ENCODE results near the gene CDH4.

The CDH4 gene

DNA sequence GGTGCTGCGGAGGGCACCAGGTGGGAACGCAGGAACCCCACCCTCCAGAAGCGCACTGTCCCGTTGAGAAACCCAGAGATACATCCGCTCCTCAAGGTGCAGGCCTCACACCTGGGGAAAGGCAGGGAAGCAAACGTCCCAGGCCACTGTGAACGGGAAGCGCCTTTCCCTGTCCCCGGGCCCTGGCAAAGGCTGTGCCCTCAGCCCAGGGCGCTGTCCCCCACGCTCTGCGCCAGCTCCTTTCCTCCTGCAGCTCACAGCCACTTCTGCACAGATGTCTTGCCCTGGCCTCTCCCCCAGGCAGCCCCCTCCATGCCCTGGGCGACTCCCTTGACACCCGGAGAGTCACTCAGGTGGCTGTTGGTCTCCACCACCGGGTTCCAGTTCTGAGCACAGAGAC, 609.8 kb downstream of the CDH4 start:
- peak overlapping the region; percentile 87 for H3K23ac ChIP-seq (ENCODE audit: low read depth, low read length, poor library complexity)
- H3K36me3 ChIP-seq (replicated peaks in 1 of 2; ENCODE audit: control insufficient read depth in 2 of 2, insufficient read depth in 2 of 2, low read length in 2 of 2): no peaks in the 10 kb centered on the region
- no peak overlapping the region for H2BK120ac ChIP-seq (ENCODE audit: low read depth, low read length)
- peaks cover 0 to 2% of the 10 kb centered on the region in 2 donors for H3K9me3 ChIP-seq (replicated peaks in 1 of 2; ENCODE audit: control insufficient read depth in 2 of 2, insufficient read depth in 1 of 2, low read depth in 1 of 2, low read length in 2 of 2)
- H2AK5ac ChIP-seq (ENCODE audit: low read depth, low read length): peak overlapping the region; percentile 71
- no peak overlapping the region for H3K4me2 ChIP-seq (ENCODE audit: insufficient read depth, low read length, poor library complexity, severe bottlenecking)
- H3K9ac ChIP-seq (ENCODE audit: low read depth, low read length, poor library complexity): no peak overlapping the region
- no peaks in the 10 kb centered on the region for H3K4me1 ChIP-seq (ENCODE audit: control insufficient read depth in 2 of 2, insufficient read depth in 1 of 2, low read depth in 1 of 2, low read length in 2 of 2)
- H3K79me1 ChIP-seq (ENCODE audit: low read depth, low read length): no peaks in the 10 kb centered on the region
- no peak overlapping the region for H2BK12ac ChIP-seq (ENCODE audit: low read length)
- no peak overlapping the region for H3K27ac ChIP-seq (replicated peaks; ENCODE audit: low read length)
- DNase-seq (ENCODE audit: low spot score): no peak
- no peak overlapping the region for H2BK5ac ChIP-seq (ENCODE audit: low read length)
- H4K8ac ChIP-seq (ENCODE audit: low read depth, low read length): no peak overlapping the region
- no peak overlapping the region for H3K4ac ChIP-seq (ENCODE audit: low read length)
- peak overlapping the region; percentile 1 for H2BK15ac ChIP-seq (ENCODE audit: low read length)
- H3K18ac ChIP-seq (ENCODE audit: low read length): peak overlapping the region; percentile 13
- no peak overlapping the region for H2AFZ ChIP-seq (ENCODE audit: low read length)
- H3K27me3 ChIP-seq (ENCODE audit: control insufficient read depth in 3 of 3, insufficient read depth in 3 of 3, low read depth in 1 of 3, low read length in 3 of 3): peaks cover 0 to 2% (median 0%) of the 10 kb centered on the region in 3 experiments
- no peak overlapping the region for H3K14ac ChIP-seq (ENCODE audit: low read length)
- no peak overlapping the region for H3K4me3 ChIP-seq (ENCODE audit: low read length in 2 of 2)
- WGBS, 2 donors (ENCODE audit: extremely low coverage in 2 of 2, insufficient read length in 2 of 2, insufficient replicate concordance in 1 of 2): no CpG with 5 or more reads among the region's 15 CpGs
- H4K91ac ChIP-seq (ENCODE audit: low read depth, low read length, poor library complexity): no peak overlapping the region

DNA sequence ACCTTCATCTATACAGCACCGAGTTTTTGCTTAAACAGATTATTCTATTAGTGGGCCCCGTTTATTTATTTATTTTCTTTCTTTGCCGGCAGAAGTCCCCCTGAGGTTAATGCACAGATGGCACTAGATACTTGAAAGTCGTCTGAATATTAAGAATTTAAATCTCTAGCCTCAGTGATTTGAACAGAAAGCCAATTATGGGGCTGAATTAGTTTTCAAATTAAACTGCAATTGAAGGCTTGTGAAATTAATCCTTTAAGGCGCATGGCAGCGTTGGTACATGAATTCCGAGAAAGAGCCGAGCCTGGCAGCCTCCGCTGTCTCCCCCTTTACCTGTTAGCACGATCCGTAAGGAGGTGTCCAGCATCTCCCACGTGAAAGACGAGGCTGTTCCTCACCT, 610.8 kb downstream of the CDH4 start:
- Histone ChIP-seq H3K4ac (ENCODE audit: low read length) (no peak overlapping the region), H3K23ac (ENCODE audit: low read depth, low read length, poor library complexity) (no peak overlapping the region), H2BK5ac (ENCODE audit: low read length) (no peak overlapping the region), H3K18ac (ENCODE audit: low read length) (no peak overlapping the region), H3K4me3 (ENCODE audit: low read length in 2 of 2) (no peak overlapping the region), H3K4me1 (ENCODE audit: control insufficient read depth in 2 of 2, insufficient read depth in 1 of 2, low read depth in 1 of 2, low read length in 2 of 2) (no peaks in the 10 kb centered on the region), H4K8ac (ENCODE audit: low read depth, low read length) (no peak overlapping the region), H2BK120ac (ENCODE audit: low read depth, low read length) (no peak overlapping the region), H3K27me3 (ENCODE audit: control insufficient read depth in 3 of 3, insufficient read depth in 3 of 3, low read depth in 1 of 3, low read length in 3 of 3) (peaks cover 0 to 2% (median 0%) of the 10 kb centered on the region in 3 experiments), H3K14ac (ENCODE audit: low read length) (no peak overlapping the region), H2AFZ (ENCODE audit: low read length) (no peak overlapping the region), H2BK12ac (ENCODE audit: low read length) (no peak overlapping the region), H3K9me3 (replicated peaks in 1 of 2; ENCODE audit: control insufficient read depth in 2 of 2, insufficient read depth in 1 of 2, low read depth in 1 of 2, low read length in 2 of 2) (peaks cover 0 to 2% of the 10 kb centered on the region in 2 donors), H3K4me2 (ENCODE audit: insufficient read depth, low read length, poor library complexity, severe bottlenecking) (no peak overlapping the region), H3K27ac (replicated peaks; ENCODE audit: low read length) (no peak overlapping the region), H3K79me1 (ENCODE audit: low read depth, low read length) (no peaks in the 10 kb centered on the region), H2AK5ac (ENCODE audit: low read depth, low read length) (no peak overlapping the region), H3K36me3 (replicated peaks in 1 of 2; ENCODE audit: control insufficient read depth in 2 of 2, insufficient read depth in 2 of 2, low read length in 2 of 2) (no peaks in the 10 kb centered on the region), H3K9ac (ENCODE audit: low read depth, low read length, poor library complexity) (no peak overlapping the region), H4K91ac (ENCODE audit: low read depth, low read length, poor library complexity) (no peak overlapping the region), H2BK15ac (ENCODE audit: low read length) (no peak overlapping the region)
- no peak for DNase-seq (ENCODE audit: low spot score)
- WGBS, 2 donors (ENCODE audit: extremely low coverage in 2 of 2, insufficient read length in 2 of 2, insufficient replicate concordance in 1 of 2): no CpG with 5 or more reads among the region's 13 CpGs

DNA sequence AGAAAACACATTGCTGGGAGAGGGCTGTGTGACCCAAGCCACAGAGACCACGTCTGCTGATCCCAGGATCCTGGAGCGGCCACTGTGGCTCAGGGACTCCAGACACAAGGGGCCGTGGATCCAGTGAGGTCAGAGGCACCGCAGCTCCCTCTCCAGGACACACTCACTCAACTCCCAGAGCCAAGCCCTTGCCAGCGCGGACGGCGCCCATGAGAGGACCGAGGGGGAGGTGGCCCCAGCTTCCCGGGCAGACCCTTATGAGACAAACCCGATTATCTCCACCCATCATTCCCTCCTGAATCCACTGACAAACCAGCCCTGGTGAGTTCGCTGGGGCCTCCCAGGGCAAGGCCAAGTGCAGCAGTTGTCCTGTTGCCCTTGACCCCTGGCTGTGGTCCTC, 612.4 kb downstream of the CDH4 start:
- Histone ChIP-seq H2BK15ac (ENCODE audit: low read length) (no peak overlapping the region), H2BK12ac (ENCODE audit: low read length) (no peak overlapping the region), H3K9me3 (replicated peaks in 1 of 2; ENCODE audit: control insufficient read depth in 2 of 2, insufficient read depth in 1 of 2, low read depth in 1 of 2, low read length in 2 of 2) (peaks cover 2 to 3% of the 10 kb centered on the region in 2 donors), H4K8ac (ENCODE audit: low read depth, low read length) (peak overlapping the region; percentile 17), H3K14ac (ENCODE audit: low read length) (no peak overlapping the region), H3K27me3 (ENCODE audit: control insufficient read depth in 3 of 3, insufficient read depth in 3 of 3, low read depth in 1 of 3, low read length in 3 of 3) (peaks cover 0 to 2% (median 0%) of the 10 kb centered on the region in 3 experiments), H3K36me3 (replicated peaks in 1 of 2; ENCODE audit: control insufficient read depth in 2 of 2, insufficient read depth in 2 of 2, low read length in 2 of 2) (no peaks in the 10 kb centered on the region), H4K91ac (ENCODE audit: low read depth, low read length, poor library complexity) (peak overlapping the region; percentile 28), H3K23ac (ENCODE audit: low read depth, low read length, poor library complexity) (peak overlapping the region; percentile 77), H3K9ac (ENCODE audit: low read depth, low read length, poor library complexity) (peak overlapping the region; percentile 4), H3K27ac (replicated peaks; ENCODE audit: low read length) (no peak overlapping the region), H2AFZ (ENCODE audit: low read length) (no peak overlapping the region), H2BK120ac (ENCODE audit: low read depth, low read length) (no peak overlapping the region), H3K4me1 (ENCODE audit: control insufficient read depth in 2 of 2, insufficient read depth in 1 of 2, low read depth in 1 of 2, low read length in 2 of 2) (no peaks in the 10 kb centered on the region), H2AK5ac (ENCODE audit: low read depth, low read length) (peak overlapping the region; percentile 68), H3K4me2 (ENCODE audit: insufficient read depth, low read length, poor library complexity, severe bottlenecking) (no peak overlapping the region), H3K79me1 (ENCODE audit: low read depth, low read length) (no peaks in the 10 kb centered on the region), H3K4me3 (ENCODE audit: low read length in 2 of 2) (no peak overlapping the region), H3K18ac (ENCODE audit: low read length) (peak overlapping the region; percentile 71), H2BK5ac (ENCODE audit: low read length) (no peak overlapping the region), H3K4ac (ENCODE audit: low read length) (no peak overlapping the region)
- WGBS, 2 donors (ENCODE audit: extremely low coverage in 2 of 2, insufficient read length in 2 of 2, insufficient replicate concordance in 1 of 2): no CpG with 5 or more reads among the region's 12 CpGs
- no peak for DNase-seq (ENCODE audit: low spot score)

DNA sequence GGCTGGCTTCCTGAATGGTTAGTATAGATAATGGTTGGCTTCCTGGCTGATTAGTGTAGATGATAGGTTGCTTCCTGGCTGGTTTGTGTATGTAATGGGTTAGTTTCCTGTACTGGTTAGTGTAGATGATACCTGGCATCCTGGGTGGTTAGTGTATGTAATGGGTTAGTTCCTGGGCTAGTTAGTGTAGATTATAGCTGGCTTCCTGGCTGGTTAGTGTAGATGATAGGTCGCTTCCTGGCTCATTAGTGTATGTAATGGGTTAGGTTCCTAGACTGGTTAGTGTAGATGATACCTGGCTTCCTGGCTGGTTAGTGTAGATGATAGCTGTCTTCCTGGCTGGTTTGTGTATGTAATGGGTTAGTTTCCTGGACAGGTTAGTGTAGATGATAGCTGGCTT, 613.3 kb downstream of the CDH4 start:
- H3K9me3 ChIP-seq (replicated peaks in 1 of 2; ENCODE audit: control insufficient read depth in 2 of 2, insufficient read depth in 1 of 2, low read depth in 1 of 2, low read length in 2 of 2): peaks cover 5 to 10% of the 10 kb centered on the region in 2 donors

More for the DNA sequence above, 613.3 kb downstream of the CDH4 start:
- H2BK15ac ChIP-seq (ENCODE audit: low read length): no peak overlapping the region
- no CpG with 5 or more reads among the region's 1 CpG for WGBS, 2 donors (ENCODE audit: extremely low coverage in 2 of 2, insufficient read length in 2 of 2, insufficient replicate concordance in 1 of 2)
- no peak overlapping the region for H3K23ac ChIP-seq (ENCODE audit: low read depth, low read length, poor library complexity)
- H3K4me3 ChIP-seq (ENCODE audit: low read length in 2 of 2): no peak overlapping the region
- H3K9ac ChIP-seq (ENCODE audit: low read depth, low read length, poor library complexity): no peak overlapping the region
- no peak overlapping the region for H3K4ac ChIP-seq (ENCODE audit: low read length)
- H2AK5ac ChIP-seq (ENCODE audit: low read depth, low read length): no peak overlapping the region
- H2BK120ac ChIP-seq (ENCODE audit: low read depth, low read length): no peak overlapping the region
- no peak overlapping the region for H3K14ac ChIP-seq (ENCODE audit: low read length)
- no peak overlapping the region for H2BK5ac ChIP-seq (ENCODE audit: low read length)
- H3K4me1 ChIP-seq (ENCODE audit: control insufficient read depth in 2 of 2, insufficient read depth in 1 of 2, low read depth in 1 of 2, low read length in 2 of 2): no peaks in the 10 kb centered on the region
- no peak overlapping the region for H4K8ac ChIP-seq (ENCODE audit: low read depth, low read length)
- no peak overlapping the region for H3K18ac ChIP-seq (ENCODE audit: low read length)
- DNase-seq (ENCODE audit: low spot score): no peak
- no peaks in the 10 kb centered on the region for H3K79me1 ChIP-seq (ENCODE audit: low read depth, low read length)
- H2BK12ac ChIP-seq (ENCODE audit: low read length): no peak overlapping the region
- H4K91ac ChIP-seq (ENCODE audit: low read depth, low read length, poor library complexity): no peak overlapping the region
- no peaks in the 10 kb centered on the region for H3K27me3 ChIP-seq (ENCODE audit: control insufficient read depth in 3 of 3, insufficient read depth in 3 of 3, low read depth in 1 of 3, low read length in 3 of 3)
- no peak overlapping the region for H3K27ac ChIP-seq (replicated peaks; ENCODE audit: low read length)
- no peak overlapping the region for H3K4me2 ChIP-seq (ENCODE audit: insufficient read depth, low read length, poor library complexity, severe bottlenecking)
- H3K36me3 ChIP-seq (replicated peaks in 1 of 2; ENCODE audit: control insufficient read depth in 2 of 2, insufficient read depth in 2 of 2, low read length in 2 of 2): no peaks in the 10 kb centered on the region
- no peak overlapping the region for H2AFZ ChIP-seq (ENCODE audit: low read length)
